ENCODE measurements around the gene KCNJ13. TPM values are rescaled to one million over a fixed set of nuclear protein-coding genes. Genes with fewer than 3 reads are reported as not detected.

The KCNJ13 gene
- total RNA-seq, 6 experiments from 2014 or later: not detected

- intact Hi-C loops (cut with DNase I): no loop called here
- WGBS (ENCODE audit: insufficient coverage, low coverage, low lambda C conversion rate, missing lambda C conversion rate): 19% methylated on average over 1 of the region's 1 CpG
- no peak for DNase-seq
- ATAC-seq: no peak
- Histone ChIP-seq H3K27ac (no peak overlapping the region), H3K36me3 (peaks cover 7 to 51% (median 20%) of the 10 kb centered on the region in 4 donors), H3K4me3 (no peak overlapping the region), H3K9me3 (no peaks in the 10 kb centered on the region), H3K4me1 (no peaks in the 10 kb centered on the region), H3K27me3 (no peaks in the 10 kb centered on the region)
- TF ChIP-seq CTCF (IDR thresholded peaks at IDR 0.05) (no peak), POLR2A (IDR thresholded peaks at IDR 0.05) (no peak)
Measured at GRCh38 chr2:232795920-232796319, 19.6 kb upstream of the KCNJ13 start.

GRCh38 chr2:232794981-232795380 lies 18.6 kb upstream of the KCNJ13 start:
- Histone ChIP-seq H3K4me3 (no peak overlapping the region), H3K9me3 (no peaks in the 10 kb centered on the region), H3K27ac (no peak overlapping the region), H3K36me3 (peaks cover 7 to 55% (median 23%) of the 10 kb centered on the region in 4 donors), H3K4me1 (no peaks in the 10 kb centered on the region), H3K27me3 (no peaks in the 10 kb centered on the region)
- intact Hi-C loops (cut with DNase I): no loop called here
- DNase-seq: no peak
- WGBS (ENCODE audit: insufficient coverage, low coverage, low lambda C conversion rate, missing lambda C conversion rate): 88% methylated on average over 1 of the region's 1 CpG
- ATAC-seq: no peak
- TF ChIP-seq CTCF (IDR thresholded peaks at IDR 0.05): no peak
- no peak for TF ChIP-seq POLR2A (IDR thresholded peaks at IDR 0.05)

- TF ChIP-seq POLR2A (IDR thresholded peaks at IDR 0.05) (no peak), CTCF (IDR thresholded peaks at IDR 0.05) (no peak)
Measured at GRCh38 chr2:232793271-232793670, 16.9 kb upstream of the KCNJ13 start.

DNA sequence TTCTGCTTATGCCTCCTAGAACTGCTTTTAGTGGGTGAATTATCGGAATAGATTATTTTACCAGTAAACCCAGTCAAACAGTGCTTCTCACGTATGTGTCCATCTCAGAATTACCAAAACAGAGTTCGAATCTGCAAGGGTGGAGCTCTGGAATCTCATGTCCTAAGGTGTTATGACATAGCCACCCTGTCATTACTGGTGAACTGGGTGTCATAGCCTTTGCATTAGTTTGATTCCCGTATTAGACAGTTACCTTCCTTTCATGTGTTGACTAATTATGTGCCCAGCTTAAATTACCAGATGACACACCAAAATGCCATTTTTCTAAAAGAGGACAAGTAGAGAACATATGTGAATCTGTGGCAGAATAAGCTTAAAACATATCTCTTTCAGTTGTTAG lies 15.2 kb upstream of the KCNJ13 start:
- ATAC-seq (no peak), DNase-seq (no peak)
- Histone ChIP-seq H3K27ac (no peak overlapping the region), H3K4me3 (no peak overlapping the region), H3K9me3 (no peaks in the 10 kb centered on the region), H3K4me1 (no peaks in the 10 kb centered on the region), H3K36me3 (peaks cover 7 to 79% (median 29%) of the 10 kb centered on the region in 4 donors), H3K27me3 (no peaks in the 10 kb centered on the region)
- TF ChIP-seq POLR2A (IDR thresholded peaks at IDR 0.05) (no peak), CTCF (IDR thresholded peaks at IDR 0.05) (no peak)
- intact Hi-C loops (cut with DNase I): no loop called here
- WGBS (ENCODE audit: insufficient coverage, low coverage, low lambda C conversion rate, missing lambda C conversion rate): 90% methylated on average over 3 of the region's 4 CpGs

More at GRCh38 chr2:232793271-232793670, 16.9 kb upstream of the KCNJ13 start:
- no peaks in the 10 kb centered on the region for H3K27me3 ChIP-seq
- ATAC-seq: no peak
- no peak overlapping the region for H3K27ac ChIP-seq
- no peaks in the 10 kb centered on the region for H3K9me3 ChIP-seq
- no peak overlapping the region for H3K4me3 ChIP-seq
- intact Hi-C loops (cut with DNase I): no loop called here
- H3K36me3 ChIP-seq: peaks cover 7 to 64% (median 23%) of the 10 kb centered on the region in 4 donors
- 93% methylated on average over 4 of the region's 4 CpGs for WGBS (ENCODE audit: insufficient coverage, low coverage, low lambda C conversion rate, missing lambda C conversion rate)
- DNase-seq: no peak
- no peaks in the 10 kb centered on the region for H3K4me1 ChIP-seq

DNA sequence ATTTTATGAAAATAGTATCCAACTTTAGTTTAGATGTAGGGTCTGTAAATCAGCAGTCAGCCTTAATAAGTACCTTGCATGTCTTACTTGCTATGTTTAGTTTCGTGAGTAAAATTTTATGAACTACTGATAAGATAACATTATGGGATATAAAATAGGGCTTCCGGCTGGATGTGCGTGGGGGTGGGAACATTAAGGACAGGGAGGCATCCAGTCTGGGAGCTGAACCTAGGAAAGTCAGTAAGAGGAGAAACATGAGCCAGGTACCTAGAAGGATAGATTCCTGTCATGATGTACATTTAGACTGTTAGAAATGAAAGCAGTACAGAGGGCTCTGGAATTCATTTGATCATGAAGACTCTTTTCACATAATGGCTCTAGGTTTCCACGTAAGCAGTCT lies 12.7 kb upstream of the KCNJ13 start:
- Histone ChIP-seq H3K4me1 (no peaks in the 10 kb centered on the region), H3K27ac (no peak overlapping the region), H3K27me3 (no peaks in the 10 kb centered on the region), H3K4me3 (no peak overlapping the region), H3K36me3 (peaks cover 5 to 59% (median 21%) of the 10 kb centered on the region in 4 donors), H3K9me3 (no peaks in the 10 kb centered on the region)
- ATAC-seq: no peak
- 86% methylated on average over 4 of the region's 4 CpGs for WGBS (ENCODE audit: insufficient coverage, low coverage, low lambda C conversion rate, missing lambda C conversion rate)
- no peak for DNase-seq
- intact Hi-C loops (cut with DNase I): no loop called here
- TF ChIP-seq CTCF (IDR thresholded peaks at IDR 0.05) (no peak), POLR2A (IDR thresholded peaks at IDR 0.05) (no peak)
